Upper lobe of right lung (tissue), 1 donor: ENCODE measurements around the gene ARHGEF12. TPM values are rescaled to one million over a fixed set of nuclear protein-coding genes. Genes with fewer than 3 reads are reported as not detected.

Source experiments
- ATAC-seq: fragments of 200-7000 bp; cut with Tn5 transposase; one replicate; pipeline ENCODE4 v1.9.1; 2020; ENCODE audit warnings: mild to moderate bottlenecking, moderate library complexity
- DNase-seq: peaks from one replicate; pipeline ENCODE4 v3.0.0-alpha.2; 2020
- H3K27ac ChIP-seq: fragments of 200-600 bp; one replicate; pipeline ENCODE4 v1.8.0; 2022
- H3K27me3 ChIP-seq: fragments of 200-600 bp; one replicate; pipeline ENCODE4 v1.8.0; 2022; ENCODE audit warnings: mild to moderate bottlenecking
- H3K36me3 ChIP-seq: fragments of 200-600 bp; one replicate; pipeline ENCODE4 v1.8.0; 2022
- H3K4me1 ChIP-seq: fragments of 200-600 bp; one replicate; pipeline ENCODE4 v1.8.0; 2022
- H3K4me3 ChIP-seq: fragments of 200-600 bp; one replicate; pipeline ENCODE4 v1.8.0; 2022; ENCODE audit warnings: mild to moderate bottlenecking
- H3K9me3 ChIP-seq: fragments of 200-600 bp; one replicate; pipeline ENCODE4 v1.8.0; 2022
- CTCF ChIP-seq: fragments of 200-600 bp; IDR thresholded peaks from one replicate; pipeline ENCODE4 v1.8.0; 2022; ENCODE audit warnings: antibody characterized with exemption
- intact Hi-C: fragments of 100-400 bp; cut with DNase I; formaldehyde crosslinking; loops from one replicate; pipeline ENCODE4 v1.11.0; 2022
- total RNA-seq: library from RNA; stranded (reverse); fragmentation: NEBNext Ultra II Directional; extraction: Animal tissue kit (Norgen Biotek cat#: 25700); gene quantifications from one replicate; pipeline ENCODE4 v1.2.1, GENCODE V29; 2021
- donor health status: DM: no; HTN: yes; CAD: no; lungs with severe emphysema.

ARHGEF12 gene
- total RNA-seq, 1 donor from 2014 or later, result 132 TPM

DNA sequence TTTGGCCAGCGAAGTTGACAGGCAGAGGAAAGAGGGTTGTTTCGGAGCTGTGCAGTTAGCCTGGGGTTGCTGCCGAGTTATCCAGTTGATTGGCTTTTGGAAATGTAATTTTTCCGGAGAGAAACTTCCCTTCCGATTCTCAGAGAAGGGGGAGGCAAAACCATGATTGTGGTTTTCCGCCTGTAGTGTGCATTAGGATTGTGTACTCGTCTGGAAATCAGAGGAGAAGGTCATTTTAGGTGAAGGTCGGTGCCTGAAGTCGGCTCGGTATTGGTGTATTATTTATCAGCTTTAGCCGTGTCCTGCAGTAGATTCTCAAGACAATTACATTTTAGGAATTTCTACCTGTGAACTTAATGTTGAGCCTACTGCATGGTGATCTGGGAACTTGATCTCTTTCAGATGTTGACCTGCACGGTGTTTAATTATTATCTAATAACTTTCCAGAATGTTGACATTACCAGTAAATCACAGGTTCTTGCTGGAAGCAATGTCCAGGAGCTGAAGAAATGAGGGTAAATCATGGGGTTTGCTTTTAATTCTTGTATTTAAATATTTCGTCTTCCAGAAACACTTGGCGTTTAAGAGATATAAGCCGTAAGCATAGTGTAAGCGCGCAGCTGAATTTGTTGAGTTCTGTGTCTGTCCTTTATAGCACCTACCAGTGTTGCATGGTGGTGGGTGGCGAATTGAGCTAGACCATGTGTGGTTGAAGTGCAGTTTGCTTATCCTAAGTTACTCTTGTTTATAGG, 1.3 kb downstream of the ARHGEF12 start:
- Histone ChIP-seq H3K36me3 (no peaks in the 10 kb centered on the region), H3K4me1 (peaks cover 19% of the 10 kb centered on the region), H3K9me3 (no peaks in the 10 kb centered on the region), H3K4me3 (peak overlapping the region; percentile 74), H3K27me3 (no peaks in the 10 kb centered on the region), H3K27ac (peak overlapping the region; percentile 94)
- no peak for ATAC-seq
- intact Hi-C loops, result no loop called here
- DNase-seq, result no peak
- no peak for TF ChIP-seq CTCF

GRCh38 chr11:120338107-120338933, 2.1 kb downstream of the ARHGEF12 start:
- no peaks in the 10 kb centered on the region for H3K9me3 ChIP-seq
- intact Hi-C loops, result no loop called here
- peak overlapping the region; percentile 94 for H3K27ac ChIP-seq
- H3K27me3 ChIP-seq, result no peaks in the 10 kb centered on the region
- no peak for ATAC-seq
- peaks cover 20% of the 10 kb centered on the region for H3K4me1 ChIP-seq
- no peak for DNase-seq
- H3K36me3 ChIP-seq, result no peaks in the 10 kb centered on the region
- TF ChIP-seq CTCF, result no peak
- peak overlapping the region; percentile 74 for H3K4me3 ChIP-seq

DNA sequence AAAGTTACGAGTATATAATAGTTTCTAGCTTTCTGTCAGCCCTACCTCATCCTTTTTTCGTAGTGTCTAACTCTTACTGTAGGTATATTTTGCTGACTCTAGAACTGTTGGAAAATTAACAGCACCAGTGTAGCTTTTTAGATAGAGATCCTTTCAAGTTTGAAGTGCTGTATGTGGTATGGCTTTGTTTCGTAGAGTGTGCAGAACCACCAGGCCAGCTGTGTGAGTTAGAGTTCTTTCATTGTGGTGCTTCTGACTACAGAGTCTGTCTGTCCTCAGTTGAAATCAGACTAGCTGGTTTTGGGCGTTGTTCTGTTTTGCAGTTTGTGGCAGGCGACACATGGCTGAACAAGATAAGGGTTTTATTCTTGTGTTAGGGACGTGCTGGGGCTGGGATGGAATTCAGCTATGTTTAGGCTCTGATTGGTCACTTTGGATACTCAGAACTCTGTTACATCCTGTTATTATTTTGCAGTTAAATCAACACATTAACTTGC, 3.2 kb downstream of the ARHGEF12 start:
- Histone ChIP-seq H3K4me1 (peaks cover 25% of the 10 kb centered on the region), H3K9me3 (no peaks in the 10 kb centered on the region), H3K27me3 (no peaks in the 10 kb centered on the region), H3K36me3 (no peaks in the 10 kb centered on the region), H3K4me3 (peak overlapping the region; percentile 74), H3K27ac (peak overlapping the region; percentile 94)
- intact Hi-C loops, result no loop called here
- DNase-seq (no peak), ATAC-seq (no peak)
- TF ChIP-seq CTCF, result no peak

DNA sequence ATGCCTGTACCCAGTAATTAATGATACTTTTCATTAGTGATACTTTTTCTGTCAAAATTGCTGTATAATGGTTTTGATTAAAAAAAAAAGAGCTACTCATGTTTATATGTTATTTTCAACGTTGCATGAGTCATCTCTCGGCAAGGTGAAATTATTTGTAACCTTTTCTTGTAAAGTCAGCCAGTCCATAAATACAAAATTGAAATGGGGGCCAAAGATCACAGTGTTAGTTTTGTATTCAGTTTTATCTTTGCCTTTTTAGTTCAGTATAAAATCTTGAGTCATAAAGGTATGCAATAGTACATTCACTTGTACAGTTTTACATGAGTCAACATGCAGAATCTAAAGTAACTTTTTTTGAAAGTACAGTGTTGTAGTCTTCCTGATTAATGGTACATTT, 4.3 kb downstream of the ARHGEF12 start:
- no peak for ATAC-seq
- intact Hi-C loops, result no loop called here
- H3K4me1 ChIP-seq, result peaks cover 31% of the 10 kb centered on the region
- no peaks in the 10 kb centered on the region for H3K9me3 ChIP-seq
- H3K27ac ChIP-seq, result no peak overlapping the region
- no peak for TF ChIP-seq CTCF
- H3K27me3 ChIP-seq, result no peaks in the 10 kb centered on the region
- no peaks in the 10 kb centered on the region for H3K36me3 ChIP-seq
- peak overlapping the region; percentile 74 for H3K4me3 ChIP-seq
- DNase-seq, result no peak

- Histone ChIP-seq H3K4me1 (peaks cover 42% of the 10 kb centered on the region), H3K27ac (no peak overlapping the region), H3K4me3 (no peak overlapping the region), H3K9me3 (no peaks in the 10 kb centered on the region), H3K36me3 (no peaks in the 10 kb centered on the region), H3K27me3 (no peaks in the 10 kb centered on the region)
- intact Hi-C loops, result no loop called here
- no peak for DNase-seq
- TF ChIP-seq CTCF, result no peak
- ATAC-seq, result no peak
Measured at GRCh38 chr11:120342226-120342625, 6.0 kb downstream of the ARHGEF12 start.
